ENCODE data around the gene RNF180. TPM values are rescaled to one million over a fixed set of nuclear protein-coding genes. Genes with fewer than 3 reads are reported as not detected.

The RNF180 gene
- total RNA-seq, 1 donor from 2014 or later, result 7.8 TPM

GRCh38 chr5:64417390-64417789 is 251.7 kb downstream of the RNF180 start:
- H3K36me3 Mint-ChIP-seq (ENCODE audit: low read depth, unreplicated experiment), result no peaks in the 10 kb centered on the region
- H3K27me3 Mint-ChIP-seq (ENCODE audit: unreplicated experiment), result no peaks in the 10 kb centered on the region
- H3K4me3 Mint-ChIP-seq (ENCODE audit: unreplicated experiment), result no peak overlapping the region
- no peak overlapping the region for H3K27ac Mint-ChIP-seq (ENCODE audit: unreplicated experiment)
- TF ChIP-seq, protein P1, sequence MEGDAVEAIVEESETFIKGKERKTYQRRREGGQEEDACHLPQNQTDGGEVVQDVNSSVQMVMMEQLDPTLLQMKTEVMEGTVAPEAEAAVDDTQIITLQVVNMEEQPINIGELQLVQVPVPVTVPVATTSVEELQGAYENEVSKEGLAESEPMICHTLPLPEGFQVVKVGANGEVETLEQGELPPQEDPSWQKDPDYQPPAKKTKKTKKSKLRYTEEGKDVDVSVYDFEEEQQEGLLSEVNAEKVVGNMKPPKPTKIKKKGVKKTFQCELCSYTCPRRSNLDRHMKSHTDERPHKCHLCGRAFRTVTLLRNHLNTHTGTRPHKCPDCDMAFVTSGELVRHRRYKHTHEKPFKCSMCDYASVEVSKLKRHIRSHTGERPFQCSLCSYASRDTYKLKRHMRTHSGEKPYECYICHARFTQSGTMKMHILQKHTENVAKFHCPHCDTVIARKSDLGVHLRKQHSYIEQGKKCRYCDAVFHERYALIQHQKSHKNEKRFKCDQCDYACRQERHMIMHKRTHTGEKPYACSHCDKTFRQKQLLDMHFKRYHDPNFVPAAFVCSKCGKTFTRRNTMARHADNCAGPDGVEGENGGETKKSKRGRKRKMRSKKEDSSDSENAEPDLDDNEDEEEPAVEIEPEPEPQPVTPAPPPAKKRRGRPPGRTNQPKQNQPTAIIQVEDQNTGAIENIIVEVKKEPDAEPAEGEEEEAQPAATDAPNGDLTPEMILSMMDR (IDR thresholded peaks at IDR 0.05; ENCODE audit: unreplicated experiment), result no peak
- no peaks in the 10 kb centered on the region for H3K9me3 Mint-ChIP-seq (ENCODE audit: unreplicated experiment)
- DNase-seq (ENCODE audit: low spot score), result no peak
- H3K4me1 Mint-ChIP-seq (ENCODE audit: unreplicated experiment), result no peaks in the 10 kb centered on the region

- TF ChIP-seq, protein P1 (IDR thresholded peaks at IDR 0.05; ENCODE audit: unreplicated experiment), result no peak
- DNase-seq (ENCODE audit: low spot score), result no peak
- H3K4me3 Mint-ChIP-seq (ENCODE audit: unreplicated experiment), result no peak overlapping the region
- no peak overlapping the region for H3K27ac Mint-ChIP-seq (ENCODE audit: unreplicated experiment)
- H3K27me3 Mint-ChIP-seq (ENCODE audit: unreplicated experiment), result no peaks in the 10 kb centered on the region
- H3K36me3 Mint-ChIP-seq (ENCODE audit: low read depth, unreplicated experiment), result no peaks in the 10 kb centered on the region
- no peaks in the 10 kb centered on the region for H3K9me3 Mint-ChIP-seq (ENCODE audit: unreplicated experiment)
- no peaks in the 10 kb centered on the region for H3K4me1 Mint-ChIP-seq (ENCODE audit: unreplicated experiment)
Measured at GRCh38 chr5:64418013-64418412, 252.4 kb downstream of the RNF180 start.

Other genes starting within 250 kb of the RNF180 start
- not detected for gene HTR1A, start 203.4 kb upstream of the RNF180 start, total RNA-seq (ENCODE audit: unreplicated experiment)

Measured in endothelial cell (in vitro differentiated cells).